PC-9 (cell line): ENCODE data around the gene DYNLT2B.

ENCODE experiments used
- EZH2 ChIP-seq: fragments of 200-600 bp; sonication (generic); IDR thresholded peaks from 2 replicates; pipeline ENCODE4 v1.8.0; 2017; ENCODE audit warnings: antibody characterized with exemption, low read depth
- TF ChIP-seq, protein P1 (sequence below): fragments of 200-600 bp; sonication (generic); conservative IDR thresholded peaks from 2 replicates; pipeline ENCODE4 v1.6.1; 2017; ENCODE audit warnings: mixed run types, antibody characterized with exemption, mild to moderate bottlenecking, moderate library complexity

DNA sequence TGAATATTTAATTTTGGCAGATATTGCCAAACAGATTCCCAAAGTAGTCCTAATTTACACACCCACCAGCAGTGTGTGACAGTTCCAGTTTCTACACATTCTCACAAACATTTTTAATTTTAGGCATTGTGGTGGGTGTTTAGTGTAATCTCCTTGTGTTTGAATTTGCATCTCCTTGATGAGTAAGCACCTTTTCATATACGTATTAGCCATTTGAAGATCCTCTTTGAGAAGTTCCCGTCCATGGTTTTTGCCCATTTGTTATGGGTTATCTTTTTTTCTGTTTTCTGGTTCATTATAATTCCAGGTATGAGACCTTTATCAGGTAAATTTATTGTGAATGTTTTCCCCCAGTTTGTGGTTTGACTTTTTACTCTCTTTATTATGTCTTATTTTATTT is 22.4 kb upstream of the DYNLT2B start:
- no peak for TF ChIP-seq EZH2
- TF ChIP-seq, protein P1, sequence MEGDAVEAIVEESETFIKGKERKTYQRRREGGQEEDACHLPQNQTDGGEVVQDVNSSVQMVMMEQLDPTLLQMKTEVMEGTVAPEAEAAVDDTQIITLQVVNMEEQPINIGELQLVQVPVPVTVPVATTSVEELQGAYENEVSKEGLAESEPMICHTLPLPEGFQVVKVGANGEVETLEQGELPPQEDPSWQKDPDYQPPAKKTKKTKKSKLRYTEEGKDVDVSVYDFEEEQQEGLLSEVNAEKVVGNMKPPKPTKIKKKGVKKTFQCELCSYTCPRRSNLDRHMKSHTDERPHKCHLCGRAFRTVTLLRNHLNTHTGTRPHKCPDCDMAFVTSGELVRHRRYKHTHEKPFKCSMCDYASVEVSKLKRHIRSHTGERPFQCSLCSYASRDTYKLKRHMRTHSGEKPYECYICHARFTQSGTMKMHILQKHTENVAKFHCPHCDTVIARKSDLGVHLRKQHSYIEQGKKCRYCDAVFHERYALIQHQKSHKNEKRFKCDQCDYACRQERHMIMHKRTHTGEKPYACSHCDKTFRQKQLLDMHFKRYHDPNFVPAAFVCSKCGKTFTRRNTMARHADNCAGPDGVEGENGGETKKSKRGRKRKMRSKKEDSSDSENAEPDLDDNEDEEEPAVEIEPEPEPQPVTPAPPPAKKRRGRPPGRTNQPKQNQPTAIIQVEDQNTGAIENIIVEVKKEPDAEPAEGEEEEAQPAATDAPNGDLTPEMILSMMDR, result no peak
